Lung (tissue), 12 donors: ENCODE data around the gene HMG20B. TPM values are rescaled to one million over a fixed set of nuclear protein-coding genes. Genes with fewer than 3 reads are reported as not detected.
"Not testable (repeated sequence)": the region's sequence is repeated elsewhere in the genome, so short reads cannot be mapped to it uniquely, and the experiment has no call there.

ENCODE experiments used
- ATAC-seq: fragments of 200-7000 bp; cut with Tn5 transposase; one replicate; pipeline ENCODE4 v1.9.1; 2020; ENCODE audit warnings: moderate number of reproducible peaks; ENCODE audit not compliant: insufficient read depth, low FRiP score
- DNase-seq, 3 donors: peaks; one replicate each; pipeline ENCODE4 v3.0.0-alpha.2; 2013 to 2017
- H3K27ac ChIP-seq, 2 donors: one replicate each; pipeline ENCODE4 v1.5.1; 2013; ENCODE audit warnings: mild to moderate bottlenecking in 2 of 2, moderate library complexity in 2 of 2, control low read depth in 1 of 2, inconsistent platforms in 1 of 2, low read depth in 1 of 2, low read length in 1 of 2
- H3K27me3 ChIP-seq, 3 donors: one replicate each; pipeline ENCODE4 v1.5.1; 2013; ENCODE audit warnings: low read length in 2 of 3; ENCODE audit not compliant: control insufficient read depth in 3 of 3, insufficient read depth in 3 of 3
- H3K36me3 ChIP-seq, 4 donors: one replicate each; pipeline ENCODE4 v1.5.1; 2013; ENCODE audit warnings: low read length in 4 of 4, mild to moderate bottlenecking in 1 of 4, moderate library complexity in 1 of 4; ENCODE audit not compliant: control insufficient read depth in 4 of 4, insufficient read depth in 4 of 4
- H3K4me1 ChIP-seq, 5 donors: one replicate each; pipeline ENCODE4 v1.5.1; 2013; ENCODE audit warnings: low read length in 5 of 5, mild to moderate bottlenecking in 2 of 5, moderate library complexity in 1 of 5; ENCODE audit not compliant: control insufficient read depth in 5 of 5, insufficient read depth in 5 of 5
- H3K4me3 ChIP-seq: one replicate; pipeline ENCODE4 v1.5.1; 2013; ENCODE audit warnings: mild to moderate bottlenecking, control low read depth, moderate library complexity
- H3K9ac ChIP-seq, 2 donors: one replicate each; pipeline ENCODE4 v1.5.1; 2013; ENCODE audit warnings: low read length in 2 of 2, control low read depth in 1 of 2; ENCODE audit not compliant: insufficient read depth in 1 of 2
- H3K9me3 ChIP-seq, 4 donors: one replicate each; pipeline ENCODE4 v1.5.1; 2013; ENCODE audit warnings: low read length in 3 of 4, mild to moderate bottlenecking in 1 of 4, moderate library complexity in 1 of 4; ENCODE audit not compliant: control insufficient read depth in 4 of 4, insufficient read depth in 3 of 4
- WGBS, 2 donors: extraction: QIAGEN DNeasy Blood & Tissue Kit; methylation state at CpG; one replicate each; pipeline ENCODE4 v1.1.7; 2013; 5-methylcytosine and 5-hydroxymethylcytosine counted together
- polyA plus RNA-seq, 2 donors: library from polyadenylated mRNA; stranded (reverse); fragments of 200-250 nt; gene quantifications; one replicate each; pipeline ENCODE4 v1.2.1, GENCODE V29; 2013
- total RNA-seq, 2 donors: library from RNA; depleted of rRNA in 1 of 2; stranded (reverse); fragments of >200 nt in 1 of 2; gene quantifications; one replicate each; pipeline ENCODE4 v1.2.1, GENCODE V29; 2014 to 2021
- TF ChIP-seq, protein P1 (sequence below): IDR thresholded peaks from 2 replicates; pipeline ENCODE4 v1.5.1; 2012; ENCODE audit warnings: mild to moderate bottlenecking; ENCODE audit errors: control extremely low read depth, extremely low read depth
- donor health status: control.
- donor health status: control.
- donor health status: Bipolar disorder and iron deficiency.
- donor health status: healthy.
- donor health status: DM: yes; HTN: yes; CAD: no.

HMG20B gene
- total and polyA plus RNA-seq, 4 donors: 51.1 to 93.4 (median 75.8) TPM

DNA sequence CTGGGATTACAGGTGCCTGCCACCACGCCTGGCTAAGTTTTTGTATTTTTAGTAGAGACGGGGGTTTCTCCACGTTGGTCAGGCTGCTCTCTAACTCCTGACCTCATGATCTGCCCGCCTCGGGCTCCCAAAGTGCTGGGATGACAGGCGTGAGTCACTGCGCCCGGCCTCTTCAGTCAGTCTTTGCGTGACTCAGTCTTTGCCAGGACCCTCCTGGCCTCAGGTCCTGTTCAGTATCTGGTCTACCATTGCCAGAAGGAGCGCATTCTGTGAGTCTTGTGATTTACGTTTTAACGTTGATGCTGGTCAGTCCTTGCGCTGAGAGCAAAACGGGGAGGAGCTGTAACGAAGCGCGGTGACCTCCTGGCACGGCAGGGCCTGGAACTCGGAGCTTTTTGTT is 7.6 kb upstream of the HMG20B start:
- H3K4me1 ChIP-seq: no peaks in the 10 kb centered on the region
- H3K36me3 ChIP-seq: no peaks in the 10 kb centered on the region
- no peak overlapping the region for H3K27ac ChIP-seq
- no peak overlapping the region for H3K4me3 ChIP-seq
- DNase-seq (no peak), ATAC-seq (no peak)
- H3K9me3 ChIP-seq: no peaks in the 10 kb centered on the region
- H3K27me3 ChIP-seq: no peaks in the 10 kb centered on the region
- TF ChIP-seq, protein P1, sequence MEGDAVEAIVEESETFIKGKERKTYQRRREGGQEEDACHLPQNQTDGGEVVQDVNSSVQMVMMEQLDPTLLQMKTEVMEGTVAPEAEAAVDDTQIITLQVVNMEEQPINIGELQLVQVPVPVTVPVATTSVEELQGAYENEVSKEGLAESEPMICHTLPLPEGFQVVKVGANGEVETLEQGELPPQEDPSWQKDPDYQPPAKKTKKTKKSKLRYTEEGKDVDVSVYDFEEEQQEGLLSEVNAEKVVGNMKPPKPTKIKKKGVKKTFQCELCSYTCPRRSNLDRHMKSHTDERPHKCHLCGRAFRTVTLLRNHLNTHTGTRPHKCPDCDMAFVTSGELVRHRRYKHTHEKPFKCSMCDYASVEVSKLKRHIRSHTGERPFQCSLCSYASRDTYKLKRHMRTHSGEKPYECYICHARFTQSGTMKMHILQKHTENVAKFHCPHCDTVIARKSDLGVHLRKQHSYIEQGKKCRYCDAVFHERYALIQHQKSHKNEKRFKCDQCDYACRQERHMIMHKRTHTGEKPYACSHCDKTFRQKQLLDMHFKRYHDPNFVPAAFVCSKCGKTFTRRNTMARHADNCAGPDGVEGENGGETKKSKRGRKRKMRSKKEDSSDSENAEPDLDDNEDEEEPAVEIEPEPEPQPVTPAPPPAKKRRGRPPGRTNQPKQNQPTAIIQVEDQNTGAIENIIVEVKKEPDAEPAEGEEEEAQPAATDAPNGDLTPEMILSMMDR: no peak
- no peak overlapping the region for H3K9ac ChIP-seq
- WGBS, 2 donors: 86 to 92% methylated on average over 19 of the region's 19 CpGs

DNA sequence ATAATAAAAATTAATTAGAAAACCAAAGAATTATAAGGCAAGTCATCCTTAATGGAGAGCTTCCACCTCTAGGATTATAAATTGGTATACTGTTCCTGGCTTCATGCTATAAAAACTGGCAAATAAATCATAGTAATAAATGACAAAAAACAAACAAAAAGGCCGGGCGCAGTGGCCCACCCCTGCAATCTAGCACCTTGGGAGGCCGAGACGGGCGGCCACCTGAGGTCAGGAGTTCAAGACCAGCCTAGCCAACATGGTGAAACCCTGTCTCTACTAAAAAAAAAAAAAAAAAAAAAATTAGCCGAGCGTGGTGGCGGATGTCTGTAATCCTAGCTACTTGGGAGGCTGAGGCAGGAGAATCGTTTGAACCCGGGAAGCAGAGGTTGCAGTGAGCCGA is 2.7 kb upstream of the HMG20B start:
- not testable (repeated sequence) for H3K36me3 ChIP-seq, H3K4me3 ChIP-seq, ATAC-seq, H3K4me1 ChIP-seq, H3K27me3 ChIP-seq, H3K27ac ChIP-seq, H3K9ac ChIP-seq, DNase-seq, H3K9me3 ChIP-seq
- WGBS, 2 donors: 87 to 92% methylated on average over 11 of the region's 11 CpGs

DNA sequence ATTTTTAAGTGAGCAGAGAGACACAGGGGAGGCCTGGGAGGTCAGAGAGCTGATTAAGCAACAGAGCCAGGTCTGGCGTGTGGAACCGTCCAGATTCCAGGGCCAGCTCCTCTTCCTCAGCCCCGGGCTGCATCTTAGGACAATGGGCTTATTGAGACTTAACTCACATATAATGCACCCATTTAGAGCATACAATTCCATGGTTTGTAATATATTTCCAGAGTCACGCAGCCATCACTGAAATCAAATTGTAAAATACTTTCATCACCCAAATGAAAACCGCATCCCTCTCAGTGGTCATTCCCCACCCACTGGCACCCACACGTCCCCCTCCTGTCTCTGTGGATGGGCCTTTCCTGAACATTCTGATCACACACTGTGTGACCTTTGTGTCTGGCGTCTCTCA is 2.1 kb upstream of the HMG20B start:
- TF ChIP-seq, protein P1: no peak
- H3K9ac ChIP-seq: no peak overlapping the region
- whole genome bisulfite sequencing, 2 donors: 78 to 83% methylated on average over 7 of the region's 7 CpGs
- no peaks in the 10 kb centered on the region for H3K9me3 ChIP-seq
- H3K36me3 ChIP-seq: peaks cover 0 to 6% (median 4%) of the 10 kb centered on the region in 4 donors
- ATAC-seq (no peak), DNase-seq (no peak)
- peaks cover 0 to 7% (median 0%) of the 10 kb centered on the region in 5 donors for H3K4me1 ChIP-seq
- no peaks in the 10 kb centered on the region for H3K27me3 ChIP-seq
- no peak overlapping the region for H3K27ac ChIP-seq
- H3K4me3 ChIP-seq: no peak overlapping the region

DNA sequence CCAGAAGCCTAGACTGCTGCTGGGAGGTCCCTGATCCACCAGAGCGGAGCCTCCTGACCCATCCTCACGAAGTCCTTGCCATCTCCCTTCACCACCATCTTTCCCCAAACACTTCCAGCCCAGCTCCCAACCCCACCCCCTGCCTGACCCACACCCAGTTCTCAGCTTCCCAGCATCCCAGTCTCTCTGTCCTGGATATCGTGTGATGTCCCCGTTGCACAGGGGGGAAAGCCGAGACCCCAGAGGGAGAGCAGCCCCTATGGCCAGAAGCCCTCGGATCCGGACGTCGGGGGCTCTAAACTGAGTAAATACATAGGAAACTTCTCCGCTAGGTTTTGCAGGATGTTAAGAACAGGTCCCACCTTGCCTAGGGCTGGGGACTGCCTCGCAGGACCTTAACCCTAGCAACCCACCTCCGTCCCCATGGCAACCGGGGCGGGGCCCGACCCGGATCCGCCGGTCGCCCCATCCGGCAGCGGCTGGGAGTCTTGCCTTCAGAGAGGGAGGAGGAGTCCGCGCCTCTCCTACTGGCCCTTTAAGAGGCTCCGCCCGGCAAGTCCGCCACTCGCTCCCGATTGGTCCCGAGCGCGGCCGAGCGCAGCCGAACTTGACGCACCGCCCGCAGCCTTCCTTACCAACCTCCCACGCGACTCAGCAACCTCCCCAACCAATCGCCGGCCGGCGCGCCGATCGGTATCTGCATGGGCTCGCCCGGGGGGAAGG is 451 bp upstream of the HMG20B start:
- H3K4me3 ChIP-seq: no peak overlapping the region
- peak overlapping the region; percentile 41 to 70 for H3K9ac ChIP-seq
- H3K27ac ChIP-seq: peak overlapping the region in 1 of 2 donors; percentile 13
- H3K9me3 ChIP-seq: no peaks in the 10 kb centered on the region
- ATAC-seq (peak; percentile 94), DNase-seq (peak; percentile 100)
- H3K36me3 ChIP-seq: peaks cover 0 to 8% (median 5%) of the 10 kb centered on the region in 4 donors
- WGBS, 2 donors: 2 to 3% methylated on average over 47 to 48 of the region's 48 CpGs
- TF ChIP-seq, protein P1: no peak
- H3K27me3 ChIP-seq: no peaks in the 10 kb centered on the region
- H3K4me1 ChIP-seq: peaks cover 0 to 18% (median 8%) of the 10 kb centered on the region in 5 donors
